ENCODE data around the gene SCGB2B2.

GRCh38 chr19:34725400-34725799 lies 48.4 kb upstream of the SCGB2B2 start:
- no peak for TF ChIP-seq EZH2 (IDR thresholded peaks at IDR 0.05)
- no peak for TF ChIP-seq POLR2AphosphoS5 (IDR thresholded peaks at IDR 0.05; ENCODE audit: borderline replicate concordance, low read depth, low read length)
- TF ChIP-seq FOXP2 (optimal IDR thresholded peaks at IDR 0.05; ENCODE audit: control extremely low read depth, extremely low read length, insufficient read depth), result no peak
